Smooth muscle cell (in vitro differentiated cells): ENCODE data around the gene HS3ST4. TPM values are rescaled to one million over a fixed set of nuclear protein-coding genes. Genes with fewer than 3 reads are reported as not detected.

Source experiments
- microRNA counts: library from miRNA; unstranded; fragments of <30 nt; microRNA quantifications from one replicate; lab custom pipeline; 2016
- microRNA-seq: library from miRNA; unstranded; fragments of <30 nt; microRNA quantifications from one replicate; pipeline ENCODE4, GENCODE V29; 2016; ENCODE audit warnings: borderline number of aligned reads
- polyA plus RNA-seq: library from polyadenylated mRNA; unstranded; fragments of >200 nt; fragmentation: Nextera tagmentation; extraction: Ambion mirVana; gene quantifications from 2 replicates; pipeline ENCODE4 v1.2.1, GENCODE V29; 2016
- small RNA-seq: library from RNA; depleted of rRNA; stranded (forward); fragments of <200 nt; gene quantifications from one replicate; pipeline ENCODE3, GENCODE V24; 2014
- total RNA-seq: library from RNA; depleted of rRNA; stranded (reverse); fragments of >200 nt; gene quantifications from 2 replicates; pipeline ENCODE4 v1.2.3, GENCODE V29; 2014

The HS3ST4 gene
- total and polyA plus RNA-seq, 2 experiments from 2014 or later, result 0.29 to 2.2 TPM

MicroRNAs within 50 kb of the gene (microRNA counts, 767-probe panel; counts per million panel counts)
- 183 counts per million for microRNA hsa-miR-548w (lab: Ali Mortazavi, UCI)

Small RNA genes lying within 50 kb of the gene (microRNA-seq; reads per million reads assigned to microRNA genes)
- not detected for gene MIR548W

Small RNA genes lying within 50 kb of the gene (small RNA-seq; reads per million reads assigned to genes)
- gene HMGN2P3 (0.18 reads per million), gene MIR548W (not detected), gene RNA5SP405 (not detected)
